Mucosa of rectum (tissue), 2 donors: ENCODE data around the gene PRAMEF8.
"Not testable (repeated sequence)": the region's sequence is repeated elsewhere in the genome, so short reads cannot be mapped to it uniquely, and the experiment has no call there.

ENCODE experiments used
- H3K27ac ChIP-seq, 2 donors: one replicate each; pipeline ENCODE4 v1.7.0; 2013; ENCODE audit warnings: inconsistent platforms in 2 of 2, low read depth in 2 of 2, low read length in 2 of 2
- H3K27me3 ChIP-seq, 2 donors: one replicate each; pipeline ENCODE4 v1.7.0; 2013; ENCODE audit warnings: low read length in 2 of 2; ENCODE audit not compliant: control insufficient read depth in 2 of 2, insufficient read depth in 2 of 2
- H3K36me3 ChIP-seq, 2 donors: one replicate each; pipeline ENCODE4 v1.7.0; 2013; ENCODE audit warnings: low read length in 2 of 2; ENCODE audit not compliant: control insufficient read depth in 2 of 2, insufficient read depth in 2 of 2
- H3K4me1 ChIP-seq, 2 donors: one replicate each; pipeline ENCODE4 v1.7.0; 2013; ENCODE audit warnings: low read length in 2 of 2, mild to moderate bottlenecking in 1 of 2; ENCODE audit not compliant: control insufficient read depth in 2 of 2, insufficient read depth in 2 of 2
- H3K4me3 ChIP-seq, 2 donors: one replicate each; pipeline ENCODE4 v1.7.0; 2013; ENCODE audit warnings: low read length in 2 of 2
- H3K9ac ChIP-seq, 2 donors: one replicate each; pipeline ENCODE4 v1.7.0; 2013; ENCODE audit warnings: low read length in 2 of 2, low read depth in 1 of 2, mild to moderate bottlenecking in 1 of 2
- H3K9me3 ChIP-seq, 2 donors: one replicate each; pipeline ENCODE4 v1.7.0; 2013; ENCODE audit warnings: low read length in 2 of 2; ENCODE audit not compliant: control insufficient read depth in 2 of 2
- donor health status: healthy.
- donor health status: Normal muscosa, but diverticular disease.

The PRAMEF8 gene

GRCh38 chr1:13247122-13247521, 37.8 kb downstream of the PRAMEF8 start:
- not testable (repeated sequence) for H3K4me3 ChIP-seq, H3K9ac ChIP-seq, H3K36me3 ChIP-seq, H3K4me1 ChIP-seq, H3K27me3 ChIP-seq, H3K9me3 ChIP-seq, H3K27ac ChIP-seq

- not testable (repeated sequence) for H3K9ac ChIP-seq, H3K4me1 ChIP-seq, H3K27ac ChIP-seq, H3K4me3 ChIP-seq, H3K36me3 ChIP-seq, H3K9me3 ChIP-seq, H3K27me3 ChIP-seq
These were observed 38.4 kb downstream of the PRAMEF8 start for GRCh38 chr1:13246554-13246871.

- H3K27ac ChIP-seq, H3K4me1 ChIP-seq, H3K36me3 ChIP-seq, H3K9me3 ChIP-seq, H3K4me3 ChIP-seq, H3K27me3 ChIP-seq, H3K9ac ChIP-seq: not testable (repeated sequence)
These were observed 38.9 kb downstream of the PRAMEF8 start for GRCh38 chr1:13245841-13246553.

- H3K4me1 ChIP-seq, H3K36me3 ChIP-seq: not testable (repeated sequence)
These were observed 41.2 kb downstream of the PRAMEF8 start for GRCh38 chr1:13243536-13244263.

GRCh38 chr1:13239633-13240032, 45.3 kb downstream of the PRAMEF8 start:
- H3K9me3 ChIP-seq, H3K27me3 ChIP-seq, H3K4me3 ChIP-seq, H3K36me3 ChIP-seq, H3K9ac ChIP-seq, H3K4me1 ChIP-seq, H3K27ac ChIP-seq: not testable (repeated sequence)

More at GRCh38 chr1:13243536-13244263, 41.2 kb downstream of the PRAMEF8 start:
- not testable (repeated sequence) for H3K27ac ChIP-seq, H3K27me3 ChIP-seq, H3K4me3 ChIP-seq, H3K9ac ChIP-seq, H3K9me3 ChIP-seq

- not testable (repeated sequence) for H3K36me3 ChIP-seq, H3K27me3 ChIP-seq, H3K9ac ChIP-seq, H3K4me1 ChIP-seq, H3K27ac ChIP-seq, H3K4me3 ChIP-seq, H3K9me3 ChIP-seq
These were observed 47.4 kb downstream of the PRAMEF8 start for GRCh38 chr1:13237572-13237971.

- not testable (repeated sequence) for H3K4me1 ChIP-seq, H3K9ac ChIP-seq, H3K4me3 ChIP-seq, H3K27me3 ChIP-seq, H3K36me3 ChIP-seq, H3K27ac ChIP-seq, H3K9me3 ChIP-seq
These were observed 50.9 kb downstream of the PRAMEF8 start for GRCh38 chr1:13234057-13234456.

GRCh38 chr1:13232056-13232455, 52.9 kb downstream of the PRAMEF8 start:
- not testable (repeated sequence) for H3K4me1 ChIP-seq, H3K9me3 ChIP-seq, H3K4me3 ChIP-seq, H3K36me3 ChIP-seq, H3K9ac ChIP-seq, H3K27ac ChIP-seq, H3K27me3 ChIP-seq
